SIG-M5 treated with dmso at 0.1 percent for 504 hours (cell line): ENCODE data around the gene ZFR2.
"Not testable (repeated sequence)": the region's sequence is repeated elsewhere in the genome, so short reads cannot be mapped to it uniquely, and the experiment has no call there.

Source experiments
- DNase-seq: peaks from one replicate; lab custom pipeline; 2025; ENCODE audit not compliant: unreplicated experiment; lab: John Stamatoyannopoulos, UW

Gene ZFR2

GRCh38 chr19:3774621-3775373 lies 94.0 kb downstream of the ZFR2 start:
- no peak for DNase-seq

- DNase-seq = no peak
Observed at GRCh38 chr19:3773814-3774515, 94.9 kb downstream of the ZFR2 start.

GRCh38 chr19:3771906-3772455 lies 96.9 kb downstream of the ZFR2 start, which contains the start of gene RAX2:
TSS of gene RAX2 (minus strand) at chr19:3772228. CDS start at chr19:3771742, 486 bp downstream.
- no peak for DNase-seq

- DNase-seq = no peak
Observed at GRCh38 chr19:3771000-3771905, 97.6 kb downstream of the ZFR2 start.

- no peak for DNase-seq
Observed at GRCh38 chr19:3770136-3770999, 98.5 kb downstream of the ZFR2 start.

- no peak for DNase-seq
Observed at GRCh38 chr19:3769494-3769893, 99.3 kb downstream of the ZFR2 start.

- DNase-seq = no peak
Observed at GRCh38 chr19:3768748-3769099, 100.1 kb downstream of the ZFR2 start.

- DNase-seq = no peak
Observed at GRCh38 chr19:3768015-3768747, 100.7 kb downstream of the ZFR2 start.

GRCh38 chr19:3767050-3767449 lies 101.8 kb downstream of the ZFR2 start:
- DNase-seq = no peak

- DNase-seq = no peak
Observed at GRCh38 chr19:3766520-3766919, 102.3 kb downstream of the ZFR2 start.

- DNase-seq = not testable (repeated sequence)
Observed at GRCh38 chr19:3765757-3766156, 103.1 kb downstream of the ZFR2 start.

- no peak for DNase-seq
Observed at GRCh38 chr19:3765121-3765520, 103.7 kb downstream of the ZFR2 start.

GRCh38 chr19:3762501-3763459 lies 106.1 kb downstream of the ZFR2 start, which contains the start of gene MRPL54:
TSS of gene MRPL54 (plus strand) at chr19:3762682. CDS start at chr19:3762701, 19 bp downstream.
- peak; percentile 99 for DNase-seq

GRCh38 chr19:3762130-3762473 lies 106.7 kb downstream of the ZFR2 start:
- DNase-seq = no peak

GRCh38 chr19:3761382-3762129 lies 107.3 kb downstream of the ZFR2 start, which contains the start of gene APBA3:
TSS of gene APBA3 (minus strand) at chr19:3761692. CDS start at chr19:3760264, 1,428 bp downstream.
- peak; percentile 76 for DNase-seq

GRCh38 chr19:3760871-3761361 lies 107.9 kb downstream of the ZFR2 start:
- DNase-seq = no peak

GRCh38 chr19:3759482-3760254 lies 109.2 kb downstream of the ZFR2 start:
- no peak for DNase-seq
